Myocyte (in vitro differentiated cells): ENCODE results near the gene MAP3K21. TPM values are rescaled to one million over a fixed set of nuclear protein-coding genes. Genes with fewer than 3 reads are reported as not detected.

Experiments
- DNase-seq: peaks from one replicate; pipeline ENCODE4 v3.0.0-alpha.2; 2012; ENCODE audit warnings: low read depth
- polyA plus RNA-seq: library from polyadenylated mRNA; unstranded; fragments of >200 nt; gene quantifications from one replicate; pipeline ENCODE4 v1.2.1, GENCODE V29; 2012; ENCODE audit warnings: missing spikeins
- total RNA-seq: library from RNA; depleted of rRNA; stranded (reverse); fragments of >200 nt; gene quantifications from 2 replicates; pipeline ENCODE4 v1.2.3, GENCODE V29; 2014

The MAP3K21 gene
- 0.05 TPM in 1 of 2 replicates, not detected in the other for total RNA-seq
- not detected for polyA plus RNA-seq

- no peak for DNase-seq
Measured at GRCh38 chr1:233327651-233328141, at the start of gene MAP3K21. TSS of gene MAP3K21 (plus strand) at chr1:233327724. CDS start at chr1:233328029, 305 bp downstream.

GRCh38 chr1:233278631-233279030, 48.9 kb upstream of the MAP3K21 start:
- no peak for DNase-seq

GRCh38 chr1:233279971-233280370, 47.6 kb upstream of the MAP3K21 start:
- DNase-seq = no peak

- DNase-seq = peak; percentile 74
Measured at GRCh38 chr1:233281711-233282581, 45.6 kb upstream of the MAP3K21 start.

- DNase-seq = no peak
Measured at GRCh38 chr1:233282582-233282886, 45.0 kb upstream of the MAP3K21 start.

- no peak for DNase-seq
Measured at GRCh38 chr1:233289676-233290075, 37.8 kb upstream of the MAP3K21 start.

- no peak for DNase-seq
Measured at GRCh38 chr1:233290396-233291034, 37.0 kb upstream of the MAP3K21 start.

- no peak for DNase-seq
Measured at GRCh38 chr1:233293556-233294446, 33.7 kb upstream of the MAP3K21 start.

- peak; percentile 32 for DNase-seq
Measured at GRCh38 chr1:233294913-233295236, 32.6 kb upstream of the MAP3K21 start.

GRCh38 chr1:233295237-233295974, 32.1 kb upstream of the MAP3K21 start, which contains the start of gene PCNX2:
TSS of gene PCNX2 (minus strand) at chr1:233295725. CDS start at chr1:233295478, 247 bp downstream.
- peak; percentile 48 for DNase-seq

- DNase-seq = no peak
Measured at GRCh38 chr1:233295975-233296322, 31.6 kb upstream of the MAP3K21 start.

- no peak for DNase-seq
Measured at GRCh38 chr1:233299450-233299849, 28.1 kb upstream of the MAP3K21 start.

GRCh38 chr1:233300326-233300725, 27.2 kb upstream of the MAP3K21 start:
- no peak for DNase-seq

GRCh38 chr1:233304489-233305102, 22.9 kb upstream of the MAP3K21 start:
- DNase-seq = peak; percentile 21

GRCh38 chr1:233313434-233314155, 13.9 kb upstream of the MAP3K21 start:
- no peak for DNase-seq

- DNase-seq = no peak
Measured at GRCh38 chr1:233315718-233316301, 11.7 kb upstream of the MAP3K21 start.

GRCh38 chr1:233316473-233316872, 11.1 kb upstream of the MAP3K21 start:
- no peak for DNase-seq

- DNase-seq = no peak
Measured at GRCh38 chr1:233319272-233319671, 8.3 kb upstream of the MAP3K21 start.

GRCh38 chr1:233320023-233320422, 7.5 kb upstream of the MAP3K21 start:
- DNase-seq = no peak
